ENCODE data around the gene MARK3. TPM values are rescaled to one million over a fixed set of nuclear protein-coding genes. Genes with fewer than 3 reads are reported as not detected.

Gene MARK3
- total and polyA plus RNA-seq, 2 of the 13 experiments (the other 11 are each of a cell fraction or from before 2014, with no cell fraction given) = 47.7 to 56.6 TPM

DNA sequence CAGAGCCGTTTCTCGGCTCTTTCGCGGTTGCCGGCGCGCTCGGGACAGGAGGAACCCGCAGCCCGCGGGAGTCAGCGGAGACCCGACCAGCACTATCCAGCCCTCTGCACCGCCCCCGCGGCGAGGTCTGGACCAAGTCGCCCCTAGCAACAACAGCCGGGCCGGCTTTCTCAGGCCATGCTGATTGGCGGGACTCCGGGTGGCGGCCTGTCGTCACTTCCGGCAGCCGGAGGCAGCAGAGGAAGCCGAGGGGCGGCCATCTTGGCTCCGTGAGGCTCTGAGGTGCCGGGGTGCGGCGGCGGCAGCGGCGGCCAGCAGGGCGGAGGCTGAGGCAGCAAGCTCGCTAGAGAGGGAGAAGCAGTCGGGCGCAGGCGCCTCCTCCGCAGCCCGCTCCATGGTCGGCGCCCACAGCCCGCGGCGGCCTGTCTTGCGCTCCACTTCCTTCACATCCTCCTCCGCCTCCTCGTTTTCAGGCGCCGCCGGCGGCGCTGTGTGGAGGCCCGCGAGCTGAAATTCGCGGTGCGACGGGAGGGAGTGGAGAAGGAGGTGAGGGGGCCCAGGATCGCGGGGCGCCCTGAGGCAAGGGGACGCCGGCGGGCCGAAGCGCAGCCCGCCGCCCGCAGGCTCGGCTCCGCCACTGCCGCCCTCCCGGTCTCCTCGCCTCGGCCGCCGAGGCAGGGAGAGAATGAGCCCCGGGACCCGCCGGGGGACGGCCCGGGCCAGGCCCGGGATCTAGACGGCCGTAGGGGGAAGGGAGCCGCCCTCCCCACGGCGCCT is at the start of gene MARK3 (continued):
- TF ChIP-seq, protein P1, sequence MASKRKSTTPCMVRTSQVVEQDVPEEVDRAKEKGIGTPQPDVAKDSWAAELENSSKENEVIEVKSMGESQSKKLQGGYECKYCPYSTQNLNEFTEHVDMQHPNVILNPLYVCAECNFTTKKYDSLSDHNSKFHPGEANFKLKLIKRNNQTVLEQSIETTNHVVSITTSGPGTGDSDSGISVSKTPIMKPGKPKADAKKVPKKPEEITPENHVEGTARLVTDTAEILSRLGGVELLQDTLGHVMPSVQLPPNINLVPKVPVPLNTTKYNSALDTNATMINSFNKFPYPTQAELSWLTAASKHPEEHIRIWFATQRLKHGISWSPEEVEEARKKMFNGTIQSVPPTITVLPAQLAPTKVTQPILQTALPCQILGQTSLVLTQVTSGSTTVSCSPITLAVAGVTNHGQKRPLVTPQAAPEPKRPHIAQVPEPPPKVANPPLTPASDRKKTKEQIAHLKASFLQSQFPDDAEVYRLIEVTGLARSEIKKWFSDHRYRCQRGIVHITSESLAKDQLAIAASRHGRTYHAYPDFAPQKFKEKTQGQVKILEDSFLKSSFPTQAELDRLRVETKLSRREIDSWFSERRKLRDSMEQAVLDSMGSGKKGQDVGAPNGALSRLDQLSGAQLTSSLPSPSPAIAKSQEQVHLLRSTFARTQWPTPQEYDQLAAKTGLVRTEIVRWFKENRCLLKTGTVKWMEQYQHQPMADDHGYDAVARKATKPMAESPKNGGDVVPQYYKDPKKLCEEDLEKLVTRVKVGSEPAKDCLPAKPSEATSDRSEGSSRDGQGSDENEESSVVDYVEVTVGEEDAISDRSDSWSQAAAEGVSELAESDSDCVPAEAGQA (IDR thresholded peaks at IDR 0.05; ENCODE audit: low read depth) = peak; percentile 87
- TF ChIP-seq, protein P1 (CRISPR knock-in tag; IDR thresholded peaks at IDR 0.05; ENCODE audit: borderline replicate concordance) = no peak
- 0 out of 2 replicates have a peak, but pooled peaks have one; percentile 48 for TF ChIP-seq SNAI1 (CRISPR knock-in tag; IDR thresholded peaks at IDR 0.05; ENCODE audit: borderline replicate concordance)
- TF ChIP-seq KDM2A (CRISPR knock-in tag; IDR thresholded peaks at IDR 0.05; ENCODE audit: borderline replicate concordance, low read depth) = peak; percentile 78
- TF ChIP-seq, protein P2, sequence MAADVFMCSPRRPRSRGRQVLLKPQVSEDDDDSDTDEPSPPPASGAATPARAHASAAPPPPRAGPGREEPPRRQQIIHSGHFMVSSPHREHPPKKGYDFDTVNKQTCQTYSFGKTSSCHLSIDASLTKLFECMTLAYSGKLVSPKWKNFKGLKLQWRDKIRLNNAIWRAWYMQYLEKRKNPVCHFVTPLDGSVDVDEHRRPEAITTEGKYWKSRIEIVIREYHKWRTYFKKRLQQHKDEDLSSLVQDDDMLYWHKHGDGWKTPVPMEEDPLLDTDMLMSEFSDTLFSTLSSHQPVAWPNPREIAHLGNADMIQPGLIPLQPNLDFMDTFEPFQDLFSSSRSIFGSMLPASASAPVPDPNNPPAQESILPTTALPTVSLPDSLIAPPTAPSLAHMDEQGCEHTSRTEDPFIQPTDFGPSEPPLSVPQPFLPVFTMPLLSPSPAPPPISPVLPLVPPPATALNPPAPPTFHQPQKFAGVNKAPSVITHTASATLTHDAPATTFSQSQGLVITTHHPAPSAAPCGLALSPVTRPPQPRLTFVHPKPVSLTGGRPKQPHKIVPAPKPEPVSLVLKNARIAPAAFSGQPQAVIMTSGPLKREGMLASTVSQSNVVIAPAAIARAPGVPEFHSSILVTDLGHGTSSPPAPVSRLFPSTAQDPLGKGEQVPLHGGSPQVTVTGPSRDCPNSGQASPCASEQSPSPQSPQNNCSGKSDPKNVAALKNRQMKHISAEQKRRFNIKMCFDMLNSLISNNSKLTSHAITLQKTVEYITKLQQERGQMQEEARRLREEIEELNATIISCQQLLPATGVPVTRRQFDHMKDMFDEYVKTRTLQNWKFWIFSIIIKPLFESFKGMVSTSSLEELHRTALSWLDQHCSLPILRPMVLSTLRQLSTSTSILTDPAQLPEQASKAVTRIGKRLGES (CRISPR knock-in tag; IDR thresholded peaks at IDR 0.05; ENCODE audit: borderline replicate concordance) = no peak
- TF ChIP-seq ZNF816 (CRISPR knock-in tag; IDR thresholded peaks at IDR 0.05; ENCODE audit: borderline replicate concordance) = no peak
- no peak for TF ChIP-seq ZZZ3 (CRISPR knock-in tag; IDR thresholded peaks at IDR 0.05; ENCODE audit: borderline replicate concordance)
- 0 out of 2 replicates have a peak, but pooled peaks have one; percentile 45 for TF ChIP-seq SRY (CRISPR knock-in tag; IDR thresholded peaks at IDR 0.05)
- TF ChIP-seq, protein P3, sequence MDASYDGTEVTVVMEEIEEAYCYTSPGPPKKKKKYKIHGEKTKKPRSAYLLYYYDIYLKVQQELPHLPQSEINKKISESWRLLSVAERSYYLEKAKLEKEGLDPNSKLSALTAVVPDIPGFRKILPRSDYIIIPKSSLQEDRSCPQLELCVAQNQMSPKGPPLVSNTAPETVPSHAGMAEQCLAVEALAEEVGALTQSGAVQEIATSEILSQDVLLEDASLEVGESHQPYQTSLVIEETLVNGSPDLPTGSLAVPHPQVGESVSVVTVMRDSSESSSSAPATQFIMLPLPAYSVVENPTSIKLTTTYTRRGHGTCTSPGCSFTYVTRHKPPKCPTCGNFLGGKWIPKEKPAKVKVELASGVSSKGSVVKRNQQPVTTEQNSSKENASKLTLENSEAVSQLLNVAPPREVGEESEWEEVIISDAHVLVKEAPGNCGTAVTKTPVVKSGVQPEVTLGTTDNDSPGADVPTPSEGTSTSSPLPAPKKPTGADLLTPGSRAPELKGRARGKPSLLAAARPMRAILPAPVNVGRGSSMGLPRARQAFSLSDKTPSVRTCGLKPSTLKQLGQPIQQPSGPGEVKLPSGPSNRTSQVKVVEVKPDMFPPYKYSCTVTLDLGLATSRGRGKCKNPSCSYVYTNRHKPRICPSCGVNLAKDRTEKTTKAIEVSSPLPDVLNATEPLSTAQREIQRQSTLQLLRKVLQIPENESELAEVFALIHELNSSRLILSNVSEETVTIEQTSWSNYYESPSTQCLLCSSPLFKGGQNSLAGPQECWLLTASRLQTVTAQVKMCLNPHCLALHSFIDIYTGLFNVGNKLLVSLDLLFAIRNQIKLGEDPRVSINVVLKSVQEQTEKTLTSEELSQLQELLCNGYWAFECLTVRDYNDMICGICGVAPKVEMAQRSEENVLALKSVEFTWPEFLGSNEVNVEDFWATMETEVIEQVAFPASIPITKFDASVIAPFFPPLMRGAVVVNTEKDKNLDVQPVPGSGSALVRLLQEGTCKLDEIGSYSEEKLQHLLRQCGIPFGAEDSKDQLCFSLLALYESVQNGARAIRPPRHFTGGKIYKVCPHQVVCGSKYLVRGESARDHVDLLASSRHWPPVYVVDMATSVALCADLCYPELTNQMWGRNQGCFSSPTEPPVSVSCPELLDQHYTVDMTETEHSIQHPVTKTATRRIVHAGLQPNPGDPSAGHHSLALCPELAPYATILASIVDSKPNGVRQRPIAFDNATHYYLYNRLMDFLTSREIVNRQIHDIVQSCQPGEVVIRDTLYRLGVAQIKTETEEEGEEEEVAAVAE (CRISPR knock-in tag; IDR thresholded peaks at IDR 0.05; ENCODE audit: borderline replicate concordance) = peak; percentile 75; the same call in 1 of the 2 replicates
- TF ChIP-seq WIZ (CRISPR knock-in tag; IDR thresholded peaks at IDR 0.05) = peak; percentile 52; the same call in 1 of the 2 replicates
- TF ChIP-seq ZNF326 (CRISPR knock-in tag; IDR thresholded peaks at IDR 0.05; ENCODE audit: borderline replicate concordance) = no peak
- no peak for TF ChIP-seq ZNF510 (CRISPR knock-in tag; IDR thresholded peaks at IDR 0.05; ENCODE audit: low read depth)
- no peak for TF ChIP-seq TP53 (CRISPR knock-in tag; conservative IDR thresholded peaks at IDR 0.05)
- no peak for TF ChIP-seq NCOR1 (IDR thresholded peaks at IDR 0.05; ENCODE audit: borderline replicate concordance, low read length)
- no peak for TF ChIP-seq SSRP1 (CRISPR knock-in tag; IDR thresholded peaks at IDR 0.05)
